OCI-LY1 (cell line): Measurements from ENCODE around the gene LCOR.

Experiments used
- CTCF ChIP-seq: fragments of 200-600 bp; sonication (generic), shearing (Covaris generic); IDR thresholded peaks from 2 replicates; pipeline ENCODE4 v1.5.1; 2017; ENCODE audit warnings: mild to moderate bottlenecking, antibody characterized with exemption, low read length, moderate library complexity, mixed read lengths
- EZH2 ChIP-seq: fragments of 200-600 bp; sonication (generic), shearing (Covaris generic); IDR thresholded peaks from 2 replicates; pipeline ENCODE4 v1.8.0; 2017; ENCODE audit warnings: borderline replicate concordance, mixed run types, mild to moderate bottlenecking, antibody characterized with exemption, low read length, moderate library complexity, mixed read lengths

- TF ChIP-seq EZH2 (no peak), CTCF (no peak)
Observed at GRCh38 chr10:96992721-96993120, 160.6 kb downstream of the LCOR start.
